Activated naive CD8-positive, alpha-beta T cell treated with anti-CD3 and anti-CD28 coated beads for 36 hours (primary cell): ENCODE results near the gene CPNE1. TPM values are rescaled to one million over a fixed set of nuclear protein-coding genes. Genes with fewer than 3 reads are reported as not detected.
"Not testable (repeated sequence)": the region's sequence is repeated elsewhere in the genome, so short reads cannot be mapped to it uniquely, and the experiment has no call there.

Experiments used
- DNase-seq: peaks from one replicate; pipeline ENCODE4 v3.0.0; 2021
- H3K27ac Mint-ChIP-seq: one replicate; pipeline ENCODE4 v1.8.0; 2022; ENCODE audit warnings: mild to moderate bottlenecking, moderate library complexity, mixed read lengths
- H3K27me3 Mint-ChIP-seq: one replicate; pipeline ENCODE4 v1.8.0; 2022; ENCODE audit warnings: mild to moderate bottlenecking, mixed read lengths
- H3K36me3 Mint-ChIP-seq: one replicate; pipeline ENCODE4 v1.8.0; 2021; ENCODE audit warnings: mild to moderate bottlenecking, mixed read lengths
- H3K4me1 Mint-ChIP-seq: one replicate; pipeline ENCODE4 v1.8.0; 2021; ENCODE audit warnings: mixed read lengths
- H3K4me3 Mint-ChIP-seq: one replicate; pipeline ENCODE4 v1.8.0; 2022; ENCODE audit warnings: mild to moderate bottlenecking, moderate library complexity, mixed read lengths
- H3K9me3 Mint-ChIP-seq: one replicate; pipeline ENCODE4 v1.8.0; 2022; ENCODE audit warnings: mixed read lengths
- total RNA-seq, 2 experiments: library from RNA; stranded (reverse); gene quantifications; one replicate each; pipeline ENCODE4 v1.2.3, GENCODE V29; 2021

Gene CPNE1
- total RNA-seq = 100 to 1,000 TPM; 290 to 304 TPM

DNA sequence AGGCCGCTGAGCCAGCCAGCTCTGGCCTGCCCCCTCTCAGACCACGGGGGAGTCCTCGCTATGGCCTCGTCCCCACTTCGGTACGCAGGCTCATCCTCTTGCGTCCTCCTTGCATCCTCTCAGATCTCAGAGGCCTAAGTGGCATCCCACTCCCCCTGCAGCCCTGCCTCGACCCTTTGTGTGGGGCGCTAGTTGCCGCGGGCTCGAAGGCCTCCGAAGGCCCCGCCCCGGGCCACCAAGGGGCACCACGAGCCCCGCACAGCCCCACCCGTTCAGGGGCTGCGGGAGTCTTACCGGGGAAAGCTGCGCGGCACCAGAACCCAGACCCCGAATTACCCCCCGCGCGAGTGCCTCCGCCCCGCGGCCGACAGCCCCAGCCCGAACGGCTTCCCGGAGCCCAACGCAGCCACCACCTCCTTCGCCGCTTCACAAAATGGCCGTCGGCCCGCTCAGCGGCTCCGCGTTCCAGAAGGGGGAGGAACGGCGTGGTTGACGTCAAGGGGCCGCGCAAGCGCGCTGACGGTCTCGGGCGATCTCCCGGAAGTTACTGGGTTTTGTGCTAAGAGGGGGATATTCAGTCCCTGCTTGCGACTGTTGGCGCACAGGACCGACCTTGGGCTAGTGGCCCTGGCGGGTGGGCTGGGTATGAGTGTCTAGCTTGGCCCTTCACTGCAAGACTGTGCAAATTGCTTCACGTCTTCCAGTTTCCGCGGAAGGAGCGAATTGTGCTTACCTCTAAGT is at the start of gene CPNE1, which contains the start of gene RBM12:
CPNE1 (minus strand) TSS at position 435 of the 741 bp plus-strand sequence. CDS start 31,977 bp downstream, outside the sequence.
RBM12 (minus strand) TSS at position 435 of the 741 bp plus-strand sequence. CDS start 9,578 bp downstream, outside the sequence.
- H3K27me3 Mint-ChIP-seq = no peaks in the 10 kb centered on the region
- H3K27ac Mint-ChIP-seq = peak within 1 kb of the TSS; percentile 97
- H3K9me3 Mint-ChIP-seq = peaks cover 7% of the 10 kb centered on the region
- H3K36me3 Mint-ChIP-seq = peaks cover 53% of the 10 kb centered on the region
- DNase-seq = peak; percentile 93
- H3K4me1 Mint-ChIP-seq = peaks cover 40% of the 10 kb centered on the region
- H3K4me3 Mint-ChIP-seq = peak within 1 kb of the TSS; percentile 94

DNA sequence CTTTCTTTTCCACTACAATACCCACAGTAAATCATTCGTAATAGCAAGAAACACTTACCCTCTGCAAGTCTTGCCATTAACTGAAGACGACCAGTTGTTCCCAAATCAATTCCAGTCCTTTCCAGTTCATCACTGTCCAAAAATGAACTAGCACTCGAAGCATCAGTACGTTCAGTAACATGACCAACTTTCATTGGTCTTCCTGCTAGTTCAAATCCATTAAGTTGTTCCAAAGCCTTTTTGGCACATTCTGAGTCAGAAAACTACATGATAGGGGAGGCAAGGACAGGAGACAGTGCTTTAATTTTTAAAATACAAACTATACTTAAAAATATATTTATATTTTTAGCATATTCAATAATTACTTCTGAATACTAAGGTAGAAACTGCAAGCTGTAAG is 49.4 kb upstream of the CPNE1 start:
- Mint-ChIP-seq H3K4me1 (peaks cover 50% of the 10 kb centered on the region), H3K9me3 (no peaks in the 10 kb centered on the region)

DNA sequence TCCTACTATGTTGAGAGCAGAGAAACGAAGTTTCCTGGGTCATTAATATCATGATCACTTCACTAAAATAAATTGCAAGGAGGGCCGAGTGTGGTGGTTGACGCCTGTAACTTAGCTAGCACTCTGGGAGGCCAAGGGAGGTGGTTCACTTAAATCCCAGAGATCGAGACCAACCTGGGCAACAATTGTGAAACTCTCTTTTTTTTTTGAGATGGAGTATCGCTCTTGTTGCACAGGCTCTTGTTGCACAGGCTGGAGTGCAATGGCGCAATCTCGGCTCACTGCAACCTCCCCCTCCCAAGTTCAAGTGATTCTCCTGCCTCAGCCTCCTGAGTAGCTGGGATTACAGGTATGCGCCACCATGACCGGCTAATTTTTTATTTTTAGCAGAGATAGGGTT is 48.4 kb upstream of the CPNE1 start:
- H3K4me1 Mint-ChIP-seq = peaks cover 54% of the 10 kb centered on the region
- H3K27me3 Mint-ChIP-seq, H3K9me3 Mint-ChIP-seq, H3K4me3 Mint-ChIP-seq, DNase-seq: not testable (repeated sequence)
- H3K36me3 Mint-ChIP-seq = peaks cover 46% of the 10 kb centered on the region
- H3K27ac Mint-ChIP-seq = peak overlapping the region; percentile 47

More for the DNA sequence above, 49.4 kb upstream of the CPNE1 start:
- H3K27me3 Mint-ChIP-seq = no peaks in the 10 kb centered on the region
- no peak for DNase-seq
- H3K27ac Mint-ChIP-seq = peak overlapping the region; percentile 67
- H3K36me3 Mint-ChIP-seq = peaks cover 50% of the 10 kb centered on the region
- no peak overlapping the region for H3K4me3 Mint-ChIP-seq

DNA sequence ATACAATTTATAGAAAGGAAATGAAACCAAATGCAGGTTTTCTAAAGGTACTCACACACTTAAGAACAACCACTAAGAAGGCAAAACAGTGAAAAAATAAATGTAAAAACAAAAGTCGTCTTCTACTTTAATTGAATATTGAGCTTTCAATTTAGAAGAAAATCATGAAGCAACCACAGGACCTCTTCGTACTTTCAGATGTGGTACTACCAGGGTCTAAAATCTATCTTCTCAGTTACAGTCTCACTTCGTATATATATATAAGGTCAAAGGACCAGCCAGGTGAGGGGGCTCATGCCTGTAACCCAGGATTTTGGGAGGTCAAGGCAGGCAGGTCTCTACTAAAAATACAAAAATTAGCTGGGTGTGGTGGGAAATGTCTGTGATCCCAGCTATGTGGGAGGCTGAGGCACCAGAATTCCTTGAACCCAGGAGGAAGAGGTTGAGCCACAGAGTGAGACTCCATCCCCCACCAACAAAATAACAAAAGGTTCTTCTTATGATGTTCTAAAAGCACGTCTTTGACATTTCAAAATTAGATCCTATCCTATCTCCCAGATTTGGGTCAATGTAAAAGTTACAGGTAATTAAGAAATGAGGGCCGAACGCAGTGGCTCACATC is 47.0 kb upstream of the CPNE1 start:
- H3K4me1 Mint-ChIP-seq = peaks cover 50% of the 10 kb centered on the region

DNA sequence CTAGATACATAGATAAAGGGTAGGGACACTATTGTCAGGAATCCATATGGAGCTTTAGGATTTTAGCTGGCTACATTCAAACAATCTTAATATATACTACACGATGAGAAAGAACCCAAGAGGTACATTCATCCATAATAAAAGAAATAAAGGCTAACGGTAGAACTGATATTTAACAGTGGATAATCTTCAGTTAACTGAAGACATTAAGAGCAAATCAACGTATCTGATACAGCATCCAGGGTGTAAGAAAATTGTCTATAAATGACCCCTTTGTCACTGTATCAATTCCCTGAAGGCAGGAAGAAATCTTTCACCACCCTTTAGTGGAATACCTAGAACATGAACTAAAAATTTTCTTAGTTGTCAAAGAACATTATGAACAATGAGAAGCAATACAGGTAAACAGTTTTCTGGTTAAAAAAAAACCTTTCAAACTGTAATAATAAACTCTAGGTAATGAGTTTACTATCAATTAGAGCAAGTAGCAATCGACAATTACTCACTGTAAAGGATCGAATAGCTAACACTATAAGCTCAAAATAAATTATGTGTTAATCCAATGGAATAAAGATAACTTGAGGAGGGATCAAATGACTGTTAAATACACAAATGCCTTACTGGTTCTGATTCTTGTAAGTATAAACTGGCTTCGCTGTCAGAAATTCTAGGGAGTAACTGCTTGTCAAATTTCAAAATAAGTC is 46.3 kb upstream of the CPNE1 start:
- no peak for DNase-seq
- Mint-ChIP-seq H3K4me1 (peaks cover 48% of the 10 kb centered on the region), H3K9me3 (no peaks in the 10 kb centered on the region), H3K27me3 (no peaks in the 10 kb centered on the region), H3K36me3 (peaks cover 36% of the 10 kb centered on the region), H3K27ac (peak overlapping the region; percentile 84), H3K4me3 (no peak overlapping the region)

More for the DNA sequence above, 47.0 kb upstream of the CPNE1 start:
- H3K9me3 Mint-ChIP-seq = no peaks in the 10 kb centered on the region
- DNase-seq = no peak
- H3K4me3 Mint-ChIP-seq = peak overlapping the region; percentile 46
- H3K27ac Mint-ChIP-seq = peak overlapping the region; percentile 84
- H3K27me3 Mint-ChIP-seq = no peaks in the 10 kb centered on the region
- peaks cover 39% of the 10 kb centered on the region for H3K36me3 Mint-ChIP-seq

DNA sequence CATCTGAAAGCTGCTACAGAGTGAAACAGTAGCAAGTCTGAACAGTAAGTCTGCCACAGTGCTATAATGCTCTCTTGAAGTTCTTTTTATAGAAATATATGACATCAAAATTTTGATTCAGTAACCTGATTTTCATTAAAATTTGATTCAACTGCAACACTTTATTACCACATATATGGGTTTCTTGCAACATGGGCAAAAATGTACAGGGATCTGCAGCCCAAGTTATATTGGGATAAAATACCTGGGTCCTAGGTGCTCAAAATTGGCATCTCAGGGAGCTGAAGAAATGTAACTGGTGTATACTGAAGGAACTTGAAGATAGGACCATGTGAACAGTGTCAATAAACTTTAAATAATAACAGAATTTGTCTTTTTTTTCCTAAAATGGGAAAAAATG is 45.3 kb upstream of the CPNE1 start:
- no peak for DNase-seq
- no peaks in the 10 kb centered on the region for H3K9me3 Mint-ChIP-seq
- no peak overlapping the region for H3K4me3 Mint-ChIP-seq
- H3K4me1 Mint-ChIP-seq = peaks cover 43% of the 10 kb centered on the region
- no peak overlapping the region for H3K27ac Mint-ChIP-seq
- H3K36me3 Mint-ChIP-seq = peaks cover 41% of the 10 kb centered on the region
- no peaks in the 10 kb centered on the region for H3K27me3 Mint-ChIP-seq

DNA sequence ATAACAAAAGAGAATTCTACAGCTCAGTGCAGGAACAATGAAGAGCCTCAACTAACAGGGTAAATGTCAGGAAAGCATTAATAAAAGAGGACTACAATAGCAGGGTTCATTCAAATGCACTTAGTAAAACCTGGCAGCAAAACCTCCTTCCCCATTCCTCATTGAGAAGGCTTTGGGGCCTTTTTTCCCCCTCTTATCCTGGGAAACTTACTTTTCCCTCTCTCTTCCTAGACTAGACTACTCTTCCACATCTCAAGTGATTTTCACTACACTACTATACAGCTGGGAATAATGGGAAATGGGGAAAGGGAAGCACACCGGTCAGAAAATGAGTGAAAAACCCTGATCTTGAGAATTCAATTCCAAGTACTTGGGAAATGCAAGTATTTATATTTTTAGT is 44.6 kb upstream of the CPNE1 start:
- H3K4me1 Mint-ChIP-seq = peaks cover 44% of the 10 kb centered on the region
- H3K27me3 Mint-ChIP-seq = no peaks in the 10 kb centered on the region
- no peaks in the 10 kb centered on the region for H3K9me3 Mint-ChIP-seq
- H3K27ac Mint-ChIP-seq = peak overlapping the region; percentile 63
- peaks cover 45% of the 10 kb centered on the region for H3K36me3 Mint-ChIP-seq
- DNase-seq = no peak
- no peak overlapping the region for H3K4me3 Mint-ChIP-seq

DNA sequence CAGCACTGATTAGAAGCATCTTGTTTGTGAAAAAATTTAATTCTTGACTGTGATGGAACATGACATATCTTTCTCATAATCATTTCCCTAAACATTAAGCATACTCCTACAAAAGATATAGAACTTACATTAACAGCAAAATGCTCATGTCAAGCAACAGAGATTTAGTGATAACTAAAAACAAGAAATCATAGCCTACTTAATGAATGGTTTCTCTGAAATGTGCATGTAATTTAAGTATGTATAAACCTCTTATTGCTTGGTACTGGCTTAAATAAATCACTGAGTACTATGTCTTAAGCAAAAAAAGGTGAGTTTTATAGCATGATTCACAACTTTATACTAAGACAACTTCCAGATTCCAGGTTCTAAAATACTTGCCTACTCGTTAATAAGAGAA is 43.8 kb upstream of the CPNE1 start:
- no peaks in the 10 kb centered on the region for H3K9me3 Mint-ChIP-seq
- no peak for DNase-seq
- H3K4me3 Mint-ChIP-seq = no peak overlapping the region
- no peaks in the 10 kb centered on the region for H3K27me3 Mint-ChIP-seq
- no peak overlapping the region for H3K27ac Mint-ChIP-seq
- peaks cover 45% of the 10 kb centered on the region for H3K4me1 Mint-ChIP-seq
- peaks cover 49% of the 10 kb centered on the region for H3K36me3 Mint-ChIP-seq

DNA sequence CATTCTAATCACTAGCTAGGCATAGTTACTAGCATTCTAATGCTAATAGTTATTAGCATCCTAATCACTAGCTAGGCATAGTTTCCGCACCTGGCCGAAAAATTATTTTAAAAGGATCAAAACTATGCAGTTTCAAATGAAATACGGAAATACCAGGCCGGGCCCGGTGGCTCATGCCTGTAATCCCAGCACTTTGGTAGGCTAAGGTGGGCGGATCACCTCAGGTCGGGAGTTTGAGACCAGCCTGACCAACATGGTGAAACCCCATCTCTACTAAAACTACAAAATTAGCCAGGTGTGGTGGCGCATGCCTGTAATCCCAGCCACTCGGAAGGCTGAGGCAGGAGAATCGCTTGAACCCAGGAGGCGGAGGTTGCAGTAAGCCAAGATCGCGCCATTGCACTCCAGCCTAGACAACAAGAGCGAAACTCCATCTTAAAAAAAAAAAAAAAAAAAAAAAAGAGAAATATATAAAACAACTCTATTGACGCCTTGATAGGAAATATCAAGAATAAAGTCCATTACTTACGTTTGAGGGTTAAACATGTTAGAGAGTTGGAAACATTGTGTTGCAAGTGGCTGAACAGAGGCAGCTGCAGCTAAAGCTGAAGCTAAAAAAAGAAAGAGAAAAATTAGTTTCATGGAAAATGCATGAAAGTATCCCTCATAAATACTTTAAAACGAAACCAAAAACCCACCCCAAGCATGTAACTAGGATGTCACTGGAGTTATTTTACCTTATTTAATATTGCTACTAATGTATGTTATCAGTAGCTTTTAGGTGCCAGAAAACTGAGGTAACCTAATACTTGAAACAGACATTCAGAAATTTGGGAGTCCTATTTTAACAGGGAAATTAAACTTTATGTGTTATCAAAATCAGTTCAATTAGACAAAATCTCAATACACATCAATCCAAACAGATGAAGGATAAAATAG is 42.2 kb upstream of the CPNE1 start:
- not testable (repeated sequence) for H3K9me3 Mint-ChIP-seq, H3K4me3 Mint-ChIP-seq, H3K27me3 Mint-ChIP-seq, H3K27ac Mint-ChIP-seq, DNase-seq
- Mint-ChIP-seq H3K36me3 (peaks cover 53% of the 10 kb centered on the region), H3K4me1 (peaks cover 47% of the 10 kb centered on the region)

DNA sequence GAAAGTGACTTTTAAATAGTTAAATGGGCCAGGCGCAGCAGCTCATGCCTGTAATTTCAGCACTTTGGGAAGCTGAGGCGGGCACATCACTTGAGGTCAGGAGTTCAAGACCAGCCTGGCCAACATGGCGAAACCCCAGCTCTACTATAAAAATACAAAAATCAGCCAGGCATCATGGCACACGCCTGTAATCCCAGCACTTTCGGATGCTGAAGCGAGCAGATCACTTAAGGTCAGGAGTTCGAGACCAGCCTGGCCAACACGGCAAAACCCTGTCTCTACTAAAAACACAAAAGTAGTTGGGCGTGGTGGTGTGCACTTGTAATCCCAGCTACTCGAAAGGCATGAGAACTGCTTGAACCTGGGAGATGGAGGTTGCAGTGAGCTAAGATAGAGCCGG is 41.2 kb upstream of the CPNE1 start:
- not testable (repeated sequence) for DNase-seq, H3K4me3 Mint-ChIP-seq, H3K9me3 Mint-ChIP-seq, H3K27me3 Mint-ChIP-seq
- H3K36me3 Mint-ChIP-seq = peaks cover 53% of the 10 kb centered on the region
- H3K27ac Mint-ChIP-seq = peak overlapping the region; percentile 67
- H3K4me1 Mint-ChIP-seq = peaks cover 43% of the 10 kb centered on the region

DNA sequence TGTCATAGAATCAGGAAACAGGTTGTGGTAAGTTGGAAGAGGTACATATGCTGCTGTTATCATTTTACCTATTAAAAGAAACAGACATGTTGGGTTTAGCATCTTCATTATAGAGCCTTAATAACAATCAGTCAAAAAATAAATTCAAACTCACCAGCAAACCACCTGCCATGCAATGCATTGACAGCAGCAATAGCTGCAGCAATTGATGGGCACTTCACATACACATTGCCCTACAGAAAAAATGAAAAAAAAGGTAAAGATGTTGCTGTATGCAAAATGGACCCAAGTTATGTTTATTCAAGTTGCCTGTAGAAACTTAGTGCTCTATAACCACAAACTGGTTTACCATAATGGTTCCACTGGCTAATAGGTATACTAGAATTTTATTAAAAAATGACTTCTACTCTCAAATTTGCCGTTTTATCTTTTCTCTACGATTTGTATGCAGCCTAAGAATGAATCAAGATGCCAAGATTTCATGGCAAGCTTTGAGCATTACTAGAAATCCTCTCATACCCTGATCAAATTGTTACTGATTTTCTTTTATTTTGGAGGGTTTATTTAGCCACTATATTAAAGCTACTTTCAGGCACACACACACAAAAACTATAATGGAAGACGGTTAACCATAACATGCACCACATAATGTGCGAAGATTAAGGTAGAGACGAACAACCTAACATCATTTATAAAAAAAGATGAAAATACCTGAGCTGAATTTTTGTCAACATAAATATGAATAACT is 40.0 kb upstream of the CPNE1 start:
- H3K9me3 Mint-ChIP-seq = no peaks in the 10 kb centered on the region
- H3K27me3 Mint-ChIP-seq = no peaks in the 10 kb centered on the region
- DNase-seq = no peak
- H3K4me1 Mint-ChIP-seq = peaks cover 48% of the 10 kb centered on the region
- H3K4me3 Mint-ChIP-seq = no peak overlapping the region
- H3K36me3 Mint-ChIP-seq = peaks cover 55% of the 10 kb centered on the region
- peak overlapping the region; percentile 69 for H3K27ac Mint-ChIP-seq

DNA sequence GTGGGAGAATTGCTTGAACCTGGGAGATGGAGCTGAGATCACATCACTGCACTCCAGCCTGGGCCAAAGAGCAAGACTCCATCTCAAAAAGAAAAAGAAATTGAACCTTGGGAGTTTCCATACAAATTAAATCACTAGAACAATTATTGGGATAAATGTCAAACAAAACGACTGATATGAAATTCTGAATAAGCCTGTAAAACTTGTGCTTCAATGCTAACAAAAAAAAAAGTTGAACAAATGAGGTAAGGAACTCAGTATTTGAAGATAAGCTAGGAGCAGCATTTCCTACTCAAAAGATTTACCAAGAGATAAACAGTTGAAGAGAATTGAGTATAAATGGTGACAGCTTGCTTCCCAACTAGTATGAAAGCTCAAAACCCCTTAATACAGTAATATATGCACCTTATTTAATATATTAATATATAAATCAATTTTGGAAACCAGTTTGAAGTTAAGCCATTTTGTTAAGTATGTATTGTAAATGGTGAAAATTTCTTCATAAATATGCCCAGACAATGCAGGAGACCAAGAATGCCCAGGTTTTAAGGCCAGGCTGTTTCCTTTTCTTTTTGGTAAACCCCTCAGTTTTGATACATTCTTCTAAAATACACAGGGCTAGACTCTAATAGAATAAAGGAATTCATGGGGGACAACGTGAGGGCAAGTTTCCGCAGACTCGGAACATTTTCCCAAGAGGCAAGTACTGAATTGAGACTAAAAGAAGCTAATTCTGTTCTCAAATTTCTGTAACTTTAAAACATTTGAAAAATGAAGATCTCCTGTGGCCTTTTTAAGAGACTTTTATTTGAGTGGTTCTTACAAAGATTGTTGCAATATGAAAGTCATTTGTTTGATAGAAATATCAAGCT is 38.4 kb upstream of the CPNE1 start:
- Mint-ChIP-seq H3K27ac (peak overlapping the region; percentile 72), H3K4me1 (peaks cover 48% of the 10 kb centered on the region), H3K4me3 (no peak overlapping the region), H3K9me3 (no peaks in the 10 kb centered on the region), H3K27me3 (no peaks in the 10 kb centered on the region), H3K36me3 (peaks cover 58% of the 10 kb centered on the region)
- no peak for DNase-seq
